ENCODE data around the gene ATP6V0A4. TPM values are rescaled to one million over a fixed set of nuclear protein-coding genes. Genes with fewer than 3 reads are reported as not detected.

ATP6V0A4 gene
- total RNA-seq, 1 donor from 2014 or later, result not detected

GRCh38 chr7:138668946-138669345 is 129.1 kb downstream of the ATP6V0A4 start:
- intact Hi-C loops (cut with DNase I), result no loop called here
- Histone ChIP-seq H3K27ac (no peak overlapping the region), H3K4me1 (no peaks in the 10 kb centered on the region), H3K4me3 (no peak overlapping the region), H3K36me3 (no peaks in the 10 kb centered on the region), H3K27me3 (no peaks in the 10 kb centered on the region), H3K9me3 (no peaks in the 10 kb centered on the region)
- no peak for DNase-seq (ENCODE audit: low spot score in 2 of 2)
- no peak for TF ChIP-seq CTCF (IDR thresholded peaks at IDR 0.05)

GRCh38 chr7:138668229-138668596 is 129.8 kb downstream of the ATP6V0A4 start:
- Histone ChIP-seq H3K36me3 (no peaks in the 10 kb centered on the region), H3K4me1 (no peaks in the 10 kb centered on the region), H3K4me3 (no peak overlapping the region), H3K27me3 (no peaks in the 10 kb centered on the region), H3K9me3 (no peaks in the 10 kb centered on the region), H3K27ac (no peak overlapping the region)
- no peak for DNase-seq (ENCODE audit: low spot score in 2 of 2)
- no peak for TF ChIP-seq CTCF (IDR thresholded peaks at IDR 0.05)
- intact Hi-C loops (cut with DNase I), result no loop called here

DNA sequence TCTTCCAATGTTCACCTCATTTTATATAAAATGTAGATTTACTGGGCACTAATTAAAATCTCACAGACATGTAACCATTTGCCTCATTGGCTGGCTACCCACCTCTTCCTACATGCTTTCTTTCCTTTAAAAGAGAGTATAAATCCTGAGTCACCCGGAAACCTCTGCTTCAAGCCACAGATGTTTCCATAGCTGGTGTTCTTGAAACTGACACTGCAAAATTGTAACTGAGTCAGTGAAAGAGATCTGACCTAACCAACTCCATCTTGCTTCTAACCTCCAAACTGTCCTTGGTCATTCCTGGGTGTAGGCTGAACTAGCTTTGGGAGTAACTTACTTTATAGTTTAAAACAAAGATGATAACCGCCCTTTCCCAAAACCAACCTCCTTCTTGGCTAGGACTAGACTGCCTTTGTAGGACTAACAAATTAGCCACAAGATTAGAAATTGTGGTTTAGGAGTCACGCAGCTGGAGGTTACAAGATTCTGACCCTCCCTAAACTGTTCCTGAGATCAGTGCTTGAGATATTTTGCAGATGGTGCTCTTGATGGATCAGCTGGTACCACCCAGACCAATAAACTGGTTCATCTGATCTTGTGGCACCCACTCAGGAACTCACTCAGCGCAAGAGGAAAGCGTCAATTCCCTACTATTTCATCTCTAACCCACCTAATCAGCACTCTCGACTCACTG is 130.3 kb downstream of the ATP6V0A4 start:
- H3K27ac ChIP-seq, result no peak overlapping the region
- H3K27me3 ChIP-seq, result no peaks in the 10 kb centered on the region
- DNase-seq (ENCODE audit: low spot score in 2 of 2), result no peak

GRCh38 chr7:138666385-138666784 is 131.6 kb downstream of the ATP6V0A4 start:
- DNase-seq (ENCODE audit: low spot score in 2 of 2), result no peak
- Histone ChIP-seq H3K4me1 (no peaks in the 10 kb centered on the region), H3K4me3 (no peak overlapping the region), H3K36me3 (no peaks in the 10 kb centered on the region), H3K27me3 (no peaks in the 10 kb centered on the region), H3K27ac (no peak overlapping the region), H3K9me3 (no peaks in the 10 kb centered on the region)
- intact Hi-C loops (cut with DNase I), result no loop called here
- TF ChIP-seq CTCF (IDR thresholded peaks at IDR 0.05), result no peak

More for the DNA sequence above, 130.3 kb downstream of the ATP6V0A4 start:
- Histone ChIP-seq H3K9me3 (no peaks in the 10 kb centered on the region), H3K4me3 (no peak overlapping the region), H3K4me1 (no peaks in the 10 kb centered on the region), H3K36me3 (no peaks in the 10 kb centered on the region)
- no peak for TF ChIP-seq CTCF (IDR thresholded peaks at IDR 0.05)
- intact Hi-C loops (cut with DNase I), result no loop called here

DNA sequence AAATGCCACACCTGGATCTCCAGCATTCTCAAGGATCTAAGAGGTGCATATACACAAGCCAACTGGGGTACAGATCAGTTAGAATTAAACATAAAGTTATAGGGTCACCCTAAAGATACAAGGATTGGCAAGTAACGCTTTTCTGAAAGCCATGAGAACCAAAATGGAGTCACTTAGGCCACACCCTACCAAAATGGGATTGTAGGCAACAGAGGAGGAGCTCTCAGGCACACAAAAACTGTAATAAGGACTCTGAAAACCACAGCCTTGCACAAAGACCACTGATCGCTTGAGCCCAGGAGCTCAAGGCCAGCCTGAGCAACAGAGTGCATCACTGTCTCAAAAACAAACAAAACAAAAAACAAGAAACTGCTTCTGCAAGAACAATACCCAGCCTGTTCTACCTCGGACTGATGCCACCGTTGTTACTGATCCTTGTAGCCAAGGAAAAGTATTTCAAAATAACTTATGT is 132.3 kb downstream of the ATP6V0A4 start:
- Histone ChIP-seq H3K4me1 (no peaks in the 10 kb centered on the region), H3K27ac (no peak overlapping the region), H3K4me3 (no peak overlapping the region), H3K9me3 (no peaks in the 10 kb centered on the region), H3K36me3 (no peaks in the 10 kb centered on the region), H3K27me3 (no peaks in the 10 kb centered on the region)
- DNase-seq (ENCODE audit: low spot score in 2 of 2), result no peak
- intact Hi-C loops (cut with DNase I), result no loop called here
- TF ChIP-seq CTCF (IDR thresholded peaks at IDR 0.05), result no peak

All from ascending aorta (tissue), 2 donors.